Neutrophil (primary cell): ENCODE data around the gene FIBIN.

ENCODE experiments used
- H3K27ac ChIP-seq: fragments of 200-600 bp; sonication (generic); 2 replicates; pipeline ENCODE4 v1.5.1; 2016; ENCODE audit warnings: mild to moderate bottlenecking, moderate library complexity
- H3K27me3 ChIP-seq: fragments of 200-600 bp; sonication (generic); 2 replicates; pipeline ENCODE4 v1.6.0; 2016; ENCODE audit warnings: mild to moderate bottlenecking
- H3K36me3 ChIP-seq: fragments of 200-600 bp; sonication (generic); 2 replicates; pipeline ENCODE4 v1.5.1; 2017
- H3K4me1 ChIP-seq, 2 experiments: fragments of 200-600 bp in 1 of 2; sonication (generic) in 1 of 2; 1 replicate in 1 of 2; 2 replicates in 1 of 2; pipeline versions ENCODE4 v1.5.1 to v1.6.1; 2013 to 2016; ENCODE audit warnings: low read depth in 1 of 2, low read length in 1 of 2, mild to moderate bottlenecking in 1 of 2, moderate library complexity in 1 of 2; ENCODE audit not compliant: control insufficient read depth in 1 of 2, insufficient read depth in 1 of 2
- H3K4me3 ChIP-seq, 2 experiments: fragments of 200-600 bp in 1 of 2; sonication (generic) in 1 of 2; 1 replicate in 1 of 2; 2 replicates in 1 of 2; pipeline ENCODE4 v1.5.1; 2013 to 2016; ENCODE audit warnings: low read depth in 1 of 2, low read length in 1 of 2, mild to moderate bottlenecking in 1 of 2, moderate library complexity in 1 of 2
- H3K9me3 ChIP-seq: fragments of 200-600 bp; sonication (generic); 2 replicates; pipeline ENCODE4 v1.5.1; 2016
- TF ChIP-seq, protein P1 (sequence below): fragments of 200-600 bp; sonication (generic); IDR thresholded peaks from 2 replicates; pipeline ENCODE4 v1.5.1; 2016; ENCODE audit warnings: antibody characterized with exemption

FIBIN gene

DNA sequence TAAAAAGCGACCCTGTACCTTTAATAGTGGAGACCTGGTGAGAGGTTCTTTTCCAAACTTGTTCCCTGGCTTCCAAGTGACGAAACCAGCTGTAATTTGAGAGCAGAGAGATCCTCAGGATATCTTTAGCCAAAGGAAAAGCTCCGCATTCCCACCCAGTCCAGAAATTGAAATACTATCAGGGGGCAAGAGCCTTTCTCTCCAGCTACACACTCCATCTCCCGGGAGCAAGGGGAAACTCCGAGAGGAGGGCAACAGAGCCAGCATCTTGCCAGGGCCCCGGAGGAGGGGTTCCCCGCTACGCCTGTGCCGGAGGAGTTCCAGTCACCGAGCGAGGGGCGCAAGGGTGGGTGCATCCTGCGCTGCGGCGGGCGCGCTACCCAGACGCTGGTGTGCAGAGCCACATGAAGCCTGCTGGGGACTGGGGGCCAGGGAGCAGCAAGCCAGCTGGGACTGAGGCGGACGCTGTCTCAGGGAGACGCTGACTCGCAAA, at the start of gene FIBIN:
Gene FIBIN, plus strand, starts transcription at position 148 of the 493 bp plus-strand sequence. CDS start 415 bp downstream, outside the sequence.
- H3K36me3 ChIP-seq, result no peaks in the 10 kb centered on the region
- no peaks in the 10 kb centered on the region for H3K9me3 ChIP-seq
- H3K4me1 ChIP-seq, result no peaks in the 10 kb centered on the region
- H3K27ac ChIP-seq, result no peak within 1 kb of the TSS
- no peaks in the 10 kb centered on the region for H3K27me3 ChIP-seq
- TF ChIP-seq, protein P1, sequence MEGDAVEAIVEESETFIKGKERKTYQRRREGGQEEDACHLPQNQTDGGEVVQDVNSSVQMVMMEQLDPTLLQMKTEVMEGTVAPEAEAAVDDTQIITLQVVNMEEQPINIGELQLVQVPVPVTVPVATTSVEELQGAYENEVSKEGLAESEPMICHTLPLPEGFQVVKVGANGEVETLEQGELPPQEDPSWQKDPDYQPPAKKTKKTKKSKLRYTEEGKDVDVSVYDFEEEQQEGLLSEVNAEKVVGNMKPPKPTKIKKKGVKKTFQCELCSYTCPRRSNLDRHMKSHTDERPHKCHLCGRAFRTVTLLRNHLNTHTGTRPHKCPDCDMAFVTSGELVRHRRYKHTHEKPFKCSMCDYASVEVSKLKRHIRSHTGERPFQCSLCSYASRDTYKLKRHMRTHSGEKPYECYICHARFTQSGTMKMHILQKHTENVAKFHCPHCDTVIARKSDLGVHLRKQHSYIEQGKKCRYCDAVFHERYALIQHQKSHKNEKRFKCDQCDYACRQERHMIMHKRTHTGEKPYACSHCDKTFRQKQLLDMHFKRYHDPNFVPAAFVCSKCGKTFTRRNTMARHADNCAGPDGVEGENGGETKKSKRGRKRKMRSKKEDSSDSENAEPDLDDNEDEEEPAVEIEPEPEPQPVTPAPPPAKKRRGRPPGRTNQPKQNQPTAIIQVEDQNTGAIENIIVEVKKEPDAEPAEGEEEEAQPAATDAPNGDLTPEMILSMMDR, result no peak
- H3K4me3 ChIP-seq, result no peak within 1 kb of the TSS

- no peak overlapping the region for H3K27ac ChIP-seq
- no peaks in the 10 kb centered on the region for H3K27me3 ChIP-seq
- TF ChIP-seq, protein P1, result no peak
Observed at GRCh38 chr11:26944866-26945664, 48.8 kb upstream of the FIBIN start.

DNA sequence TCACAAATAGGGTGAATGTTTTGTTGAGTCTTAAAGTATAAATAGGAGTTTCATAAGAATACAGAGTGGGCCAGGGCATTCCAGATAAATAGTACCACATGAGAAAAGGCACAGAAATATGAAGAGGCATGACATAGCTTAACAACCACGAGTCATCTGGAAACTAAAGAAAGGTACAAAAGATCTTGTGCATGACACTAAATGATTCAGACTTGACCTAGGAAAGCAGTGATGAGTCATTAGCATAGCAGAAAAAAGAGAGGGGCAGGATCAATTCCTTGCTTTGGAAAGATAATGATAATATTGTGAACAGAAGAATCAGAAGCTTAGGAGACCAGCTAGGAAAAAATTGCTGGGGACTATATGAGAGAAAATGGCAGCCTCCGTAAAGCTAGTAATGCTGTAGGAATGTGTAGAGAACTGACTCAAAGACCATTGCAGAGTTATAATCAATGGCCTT, 47.6 kb upstream of the FIBIN start:
- TF ChIP-seq, protein P1, result no peak
- H3K9me3 ChIP-seq, result no peaks in the 10 kb centered on the region
- no peak overlapping the region for H3K4me3 ChIP-seq
- H3K27me3 ChIP-seq, result no peaks in the 10 kb centered on the region
- H3K4me1 ChIP-seq, result no peaks in the 10 kb centered on the region
- H3K27ac ChIP-seq, result no peak overlapping the region
- H3K36me3 ChIP-seq, result no peaks in the 10 kb centered on the region

More at GRCh38 chr11:26944866-26945664, 48.8 kb upstream of the FIBIN start:
- Histone ChIP-seq H3K4me1 (no peaks in the 10 kb centered on the region), H3K4me3 (no peak overlapping the region), H3K9me3 (no peaks in the 10 kb centered on the region), H3K36me3 (no peaks in the 10 kb centered on the region)

DNA sequence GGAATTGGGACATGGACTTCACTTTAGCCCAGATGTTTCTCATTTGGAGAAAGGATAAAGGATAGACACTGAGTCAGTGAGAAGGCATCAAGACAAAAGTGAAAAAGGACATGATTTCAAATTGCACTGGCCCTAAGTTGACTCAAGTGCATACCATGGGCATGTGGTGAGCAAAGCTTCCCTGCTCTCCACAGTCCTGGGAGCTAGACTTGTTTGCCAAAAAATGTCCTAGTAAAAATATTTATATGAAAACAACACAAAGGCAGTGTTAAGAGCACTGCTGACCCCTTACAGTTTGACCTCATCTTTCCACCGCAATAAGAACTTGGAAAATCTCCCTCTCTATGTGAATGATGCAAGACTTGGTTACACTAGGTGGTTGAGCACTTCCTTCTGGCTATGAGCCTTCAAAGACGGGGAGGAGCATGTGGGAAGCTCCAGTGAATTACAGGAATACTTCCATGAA, 46.5 kb upstream of the FIBIN start:
- Histone ChIP-seq H3K9me3 (no peaks in the 10 kb centered on the region), H3K27ac (no peak overlapping the region), H3K4me1 (no peaks in the 10 kb centered on the region), H3K27me3 (no peaks in the 10 kb centered on the region), H3K4me3 (no peak overlapping the region), H3K36me3 (no peaks in the 10 kb centered on the region)
- TF ChIP-seq, protein P1, result no peak

- no peaks in the 10 kb centered on the region for H3K4me1 ChIP-seq
- H3K9me3 ChIP-seq, result no peaks in the 10 kb centered on the region
Observed at GRCh38 chr11:26947904-26948639, 45.8 kb upstream of the FIBIN start.

More at GRCh38 chr11:26947904-26948639, 45.8 kb upstream of the FIBIN start:
- H3K27ac ChIP-seq, result no peak overlapping the region
- TF ChIP-seq, protein P1, result no peak
- H3K36me3 ChIP-seq, result no peaks in the 10 kb centered on the region
- no peak overlapping the region for H3K4me3 ChIP-seq
- H3K27me3 ChIP-seq, result no peaks in the 10 kb centered on the region
